HG03159 (cell line): Measurements from ENCODE around the gene GOLGA8R.
"Not testable (repeated sequence)": the region's sequence is repeated elsewhere in the genome, so short reads cannot be mapped to it uniquely, and the experiment has no call there.

Source experiments
- ATAC-seq: cut with Tn5 transposase; IDR thresholded peaks from one replicate; pipeline ENCODE4 v1.9.1; 2021; ENCODE audit warnings: mild to moderate bottlenecking, moderate library complexity; ENCODE audit not compliant: unreplicated experiment

Gene GOLGA8R, protein sequence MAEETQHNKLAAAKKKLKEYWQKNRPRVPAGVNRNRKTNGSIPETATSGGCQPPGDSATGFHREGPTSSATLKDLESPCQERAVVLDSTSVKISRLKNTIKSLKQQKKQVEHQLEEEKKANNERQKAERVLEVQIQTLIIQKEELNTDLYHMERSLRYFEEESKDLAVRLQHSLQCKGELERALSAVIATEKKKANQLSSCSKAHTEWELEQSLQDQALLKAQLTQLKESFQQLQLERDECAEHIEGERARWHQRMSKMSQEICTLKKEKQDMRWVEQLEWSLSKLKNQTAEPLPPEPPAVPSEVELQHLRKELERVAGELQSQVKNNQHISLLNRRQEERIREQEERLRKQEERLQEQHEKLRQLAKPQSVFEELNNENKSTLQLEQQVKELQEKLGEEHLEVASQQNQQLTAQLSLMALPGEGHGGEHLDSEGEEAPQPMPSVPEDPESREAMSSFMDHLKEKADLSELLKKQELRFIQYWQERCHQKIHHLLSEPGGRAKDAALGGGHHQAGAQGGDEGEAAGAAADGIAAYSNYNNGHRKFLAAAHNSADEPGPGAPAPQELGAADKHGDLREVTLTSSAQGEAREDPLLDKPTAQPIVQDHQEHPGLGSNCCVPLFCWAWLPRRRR

DNA sequence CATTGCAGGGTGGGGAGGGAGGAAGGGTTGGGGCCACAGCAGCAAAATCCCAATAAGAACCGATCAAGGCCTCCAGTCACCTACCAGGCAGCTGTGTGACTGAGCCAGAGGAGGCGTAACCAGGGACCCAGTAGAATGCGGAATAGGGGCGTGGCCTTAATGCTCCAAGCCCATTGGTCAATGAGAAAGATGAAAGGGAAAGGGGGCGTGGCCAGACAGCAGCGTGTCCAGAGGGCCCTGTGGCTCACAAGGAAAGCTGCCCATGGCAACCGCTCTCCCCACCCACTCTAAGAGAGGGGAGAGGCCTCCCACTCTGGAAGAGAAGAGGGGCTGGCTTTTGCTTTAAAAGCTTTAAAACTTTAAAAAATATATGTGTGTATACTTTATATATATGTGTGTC is at the start of gene GOLGA8R:
TSS of gene GOLGA8R (minus strand) at position 101 of the 400 bp plus-strand sequence. CDS start at position 3, 98 bp downstream.
- ATAC-seq: not testable (repeated sequence)

DNA sequence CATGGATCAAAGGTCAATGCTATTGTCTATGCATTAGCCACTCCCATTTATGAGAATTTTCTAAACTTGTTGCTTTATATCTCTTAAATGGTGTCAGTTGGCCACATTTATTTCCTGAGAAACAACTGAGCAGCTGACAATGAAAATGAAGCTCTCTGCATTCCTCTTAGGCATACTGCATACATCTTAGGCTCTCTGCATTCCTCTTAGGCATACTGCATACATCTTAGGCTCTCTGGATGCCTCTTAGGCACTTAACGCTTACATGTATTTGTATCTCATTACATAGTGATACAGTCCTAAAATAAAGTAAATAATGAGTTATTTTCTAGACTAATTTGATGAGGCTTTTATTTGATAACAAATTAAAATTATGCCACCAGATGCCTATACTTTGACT is 49.8 kb upstream of the GOLGA8R start:
- not testable (repeated sequence) for ATAC-seq

DNA sequence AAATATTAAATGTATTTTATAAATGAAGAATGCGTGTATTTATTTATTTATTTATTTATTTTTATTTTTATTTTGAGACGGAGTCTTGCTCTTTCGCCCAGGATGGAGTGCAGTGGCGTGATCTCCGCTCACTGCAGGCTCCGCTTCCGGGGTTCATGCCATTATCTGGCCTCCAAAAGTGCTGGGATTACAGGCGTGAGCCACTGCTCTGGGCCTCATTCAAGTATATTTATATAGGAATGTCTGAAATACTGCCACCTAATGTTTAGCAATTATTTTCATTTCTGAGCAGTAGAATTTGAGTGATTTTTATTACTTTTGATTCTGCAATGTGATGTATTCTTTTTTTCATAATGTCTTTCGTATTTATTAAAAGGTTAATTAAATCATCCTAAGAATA is 48.1 kb upstream of the GOLGA8R start:
- ATAC-seq: not testable (repeated sequence)

DNA sequence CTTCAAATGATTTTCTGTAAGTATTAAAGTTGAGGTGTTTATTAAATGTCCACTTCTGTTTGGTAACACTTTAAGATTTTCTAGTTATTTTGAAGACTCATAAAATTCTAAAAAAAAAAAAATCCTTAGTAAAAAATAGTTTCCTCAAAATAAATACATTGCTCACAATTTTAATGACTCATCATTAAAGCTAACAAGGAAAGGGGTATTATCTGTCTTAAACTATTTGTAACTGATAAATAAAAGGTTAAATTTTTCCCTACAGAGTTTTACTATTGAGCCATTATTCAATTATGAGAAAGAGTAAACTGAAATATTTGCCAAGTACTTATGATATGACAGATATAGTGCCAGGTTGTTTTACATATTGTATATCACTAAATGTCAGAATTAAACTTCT is 38.6 kb upstream of the GOLGA8R start:
- ATAC-seq: not testable (repeated sequence)

DNA sequence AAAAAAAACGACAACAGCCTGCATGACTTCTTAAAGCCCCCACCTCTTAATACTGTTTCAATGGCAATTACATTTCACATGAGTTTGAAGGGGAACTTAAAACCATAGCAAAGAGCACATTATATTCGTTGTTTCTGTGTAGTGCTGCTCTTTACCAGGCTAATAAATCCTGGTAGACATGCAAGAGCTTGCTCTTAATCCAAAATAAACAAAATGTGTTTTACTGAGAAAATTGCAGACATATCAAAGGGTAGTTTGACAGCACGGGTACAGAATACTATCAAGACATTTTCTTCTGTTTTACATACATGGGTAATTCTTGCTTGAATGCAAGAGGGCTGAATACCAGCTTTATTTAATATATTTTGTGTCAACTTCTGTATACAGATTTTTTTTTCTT is 24.3 kb upstream of the GOLGA8R start:
- ATAC-seq: not testable (repeated sequence)

DNA sequence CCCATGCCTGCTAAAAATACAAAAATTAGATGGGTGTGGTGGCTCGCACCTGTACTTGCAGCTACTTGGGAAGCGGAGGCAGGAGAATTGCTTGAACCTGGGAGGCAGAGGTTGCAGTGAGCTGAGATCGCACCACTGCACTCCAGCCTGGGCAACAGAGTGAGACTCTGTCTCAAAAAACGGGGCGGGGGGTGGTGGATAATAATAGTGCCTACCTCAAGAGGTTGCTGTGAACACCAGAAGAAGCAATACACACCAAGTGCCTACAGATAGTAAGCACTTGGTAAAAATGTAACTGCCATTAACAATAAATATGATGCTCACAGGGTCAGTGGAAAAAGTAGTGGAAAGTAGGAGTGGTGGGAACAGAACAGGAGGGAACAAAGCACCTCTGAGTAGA is 21.8 kb upstream of the GOLGA8R start:
- ATAC-seq: not testable (repeated sequence)

DNA sequence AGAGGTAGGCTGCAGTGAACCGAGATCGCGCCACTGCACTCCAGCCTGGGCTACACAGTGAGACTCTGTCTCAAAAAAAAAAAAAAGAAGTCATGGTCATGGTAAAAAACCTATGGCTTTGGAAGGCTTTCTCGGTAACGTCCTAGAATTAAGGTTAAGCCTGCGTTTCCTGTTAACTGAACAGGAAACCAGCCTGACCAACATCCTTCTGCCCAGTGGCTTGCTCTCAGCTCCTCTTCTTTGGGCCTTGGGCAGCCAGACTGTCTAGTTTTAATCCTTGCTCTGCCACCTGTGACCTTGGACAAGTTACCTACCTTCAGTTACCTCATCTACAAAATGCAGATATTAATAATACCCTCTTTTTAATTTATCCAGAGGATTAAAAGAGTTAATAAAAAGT is 6.7 kb upstream of the GOLGA8R start:
- ATAC-seq: not testable (repeated sequence)

DNA sequence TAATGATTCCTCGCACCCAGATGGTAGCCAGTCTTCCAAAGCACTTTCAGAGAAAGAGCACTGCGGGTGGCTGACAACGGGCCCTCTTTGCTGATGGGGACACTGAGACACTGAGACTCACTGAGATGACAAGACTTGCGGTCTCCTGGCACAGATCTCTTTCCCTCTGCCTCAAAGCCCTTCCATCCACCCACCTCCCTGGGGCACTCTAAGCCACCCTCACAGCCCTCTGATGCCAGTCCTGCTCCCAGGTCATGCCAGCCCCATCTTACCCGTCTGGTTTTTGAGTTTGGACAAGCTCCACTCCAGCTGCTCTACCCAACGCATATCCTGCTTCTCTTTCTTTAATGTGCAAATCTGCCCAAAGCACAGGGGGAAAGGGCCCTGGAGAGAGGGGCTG is 6.4 kb downstream of the GOLGA8R start:
- ATAC-seq: not testable (repeated sequence)

DNA sequence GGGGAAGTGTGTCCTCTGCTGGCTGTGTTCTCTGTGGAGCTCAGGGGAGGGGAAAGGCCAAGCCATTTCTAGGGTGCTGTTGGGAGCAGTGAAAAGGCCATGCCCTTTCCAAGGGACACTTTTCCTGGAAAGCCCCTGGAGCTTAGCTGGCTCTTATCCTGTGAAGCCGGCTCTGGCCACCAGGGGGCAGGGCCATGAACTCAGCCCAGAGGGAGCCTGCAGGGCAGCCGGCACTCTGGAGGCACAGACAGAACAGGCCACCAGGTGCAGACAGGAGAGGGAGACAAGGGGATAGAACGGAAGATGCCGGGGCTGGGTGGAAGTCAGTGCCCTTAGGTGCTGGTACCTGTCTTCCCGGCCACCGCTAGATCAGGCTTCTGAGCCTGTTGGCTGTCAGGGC is 15.1 kb downstream of the GOLGA8R start:
- ATAC-seq: not testable (repeated sequence)

DNA sequence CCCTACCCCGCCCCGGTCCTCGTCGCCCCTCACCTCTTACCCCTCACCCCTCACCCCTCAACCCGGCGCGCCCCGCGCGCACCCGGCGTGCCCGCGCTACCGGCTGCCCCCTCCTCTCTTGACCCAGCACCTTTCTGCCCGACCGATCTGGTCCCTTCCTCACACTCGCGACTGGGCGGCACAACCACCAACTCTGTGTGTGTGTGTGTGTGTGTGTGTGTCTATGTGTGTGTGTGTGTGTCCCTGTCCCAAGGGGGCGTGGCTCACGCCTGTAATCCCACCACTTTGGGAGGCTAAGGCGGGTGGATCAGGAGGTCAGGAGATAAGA is 20.4 kb downstream of the GOLGA8R start:
- ATAC-seq: not testable (repeated sequence)

DNA sequence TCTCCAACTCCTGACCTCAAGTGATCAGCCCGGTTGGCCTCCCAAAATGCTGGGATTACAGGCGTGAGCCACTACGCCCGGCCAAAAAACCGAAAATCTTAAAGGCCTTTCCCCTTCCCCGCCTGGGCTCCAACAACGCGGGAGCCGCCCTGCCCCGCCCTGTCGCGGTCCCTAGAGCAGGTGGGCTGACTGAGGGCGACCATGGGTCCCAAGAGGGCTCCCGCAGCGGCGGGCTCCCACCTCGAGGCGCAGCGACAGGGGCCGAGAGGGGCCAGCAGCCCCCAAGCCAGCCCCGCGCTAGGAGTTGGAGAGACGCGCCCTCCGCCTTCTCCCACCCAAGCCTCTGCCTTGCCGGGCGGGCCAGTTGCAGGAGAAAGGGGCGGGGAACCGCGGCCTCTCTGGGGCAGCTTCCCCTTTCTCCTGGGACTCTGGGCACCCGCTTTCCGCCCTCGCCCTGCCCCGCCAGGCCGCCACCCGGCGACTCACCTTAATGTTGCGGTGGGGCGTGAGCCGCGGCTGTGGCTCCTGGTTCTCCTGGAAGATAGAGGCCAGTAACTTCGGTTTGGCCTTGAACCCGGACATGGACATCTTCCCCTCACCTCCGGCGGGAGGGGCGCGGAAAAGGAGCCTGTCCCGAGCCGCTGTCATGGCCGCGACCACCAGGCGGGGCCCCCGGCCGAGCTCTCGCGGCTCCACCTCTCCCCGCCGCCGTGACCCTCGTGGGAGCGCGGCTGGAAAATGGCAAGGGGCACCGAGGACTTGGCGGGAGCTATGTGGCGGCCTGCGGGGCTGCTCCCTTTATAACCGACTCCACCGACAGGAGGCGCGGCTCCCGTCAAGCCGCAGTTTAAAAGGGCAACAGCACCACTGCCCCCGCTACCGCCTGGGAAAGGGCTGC is 21.0 kb downstream of the GOLGA8R start, which contains the start of gene CHRFAM7A:
TSS of gene CHRFAM7A (minus strand) at position 775 of the 898 bp plus-strand sequence. CDS start 10,189 bp downstream, outside the sequence.
- not testable (repeated sequence) for ATAC-seq

DNA sequence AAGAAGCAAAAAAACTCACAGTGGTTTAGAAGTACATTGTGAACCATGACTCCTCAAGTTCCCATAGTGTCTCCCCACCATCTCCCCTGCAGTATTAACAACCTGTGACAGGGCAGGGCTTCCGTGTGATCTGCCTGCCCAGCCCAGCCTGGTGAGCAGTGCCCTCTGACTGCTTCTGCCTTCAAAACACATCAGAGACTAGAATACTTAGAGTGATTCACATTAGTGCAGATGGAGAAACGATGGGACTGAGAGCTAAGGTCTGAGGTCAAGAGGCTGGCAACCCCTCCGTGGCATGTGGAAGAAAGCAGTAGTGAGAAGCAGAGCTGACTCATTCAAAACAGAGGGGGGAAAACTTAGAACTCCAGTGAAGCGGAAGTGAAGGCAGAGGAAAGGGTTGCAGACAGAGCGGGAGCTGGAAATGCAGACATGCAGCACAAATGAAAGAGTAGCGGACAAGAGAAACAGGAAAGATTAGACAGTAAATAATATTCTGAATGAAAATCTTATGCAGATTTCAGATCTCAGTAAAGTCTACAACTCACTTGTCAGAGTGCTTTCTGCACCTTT is 27.7 kb downstream of the GOLGA8R start:
- ATAC-seq: not testable (repeated sequence)

DNA sequence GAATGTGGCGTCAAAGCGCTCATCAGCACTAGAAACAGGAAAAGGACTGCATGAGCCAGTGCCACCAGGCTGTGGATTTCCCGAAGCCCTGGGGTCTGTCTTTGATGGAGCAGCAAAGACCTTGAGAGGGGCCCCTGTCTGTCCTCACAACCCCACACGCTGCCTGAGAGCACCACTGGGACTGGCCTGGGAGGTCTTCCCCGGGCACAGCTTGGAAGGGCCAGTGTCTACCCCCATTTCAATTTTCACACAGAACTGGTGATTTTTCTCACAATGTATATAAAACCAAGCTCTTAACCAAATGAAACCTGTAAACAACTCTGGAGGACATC is 37.0 kb downstream of the GOLGA8R start:
- ATAC-seq: not testable (repeated sequence)

DNA sequence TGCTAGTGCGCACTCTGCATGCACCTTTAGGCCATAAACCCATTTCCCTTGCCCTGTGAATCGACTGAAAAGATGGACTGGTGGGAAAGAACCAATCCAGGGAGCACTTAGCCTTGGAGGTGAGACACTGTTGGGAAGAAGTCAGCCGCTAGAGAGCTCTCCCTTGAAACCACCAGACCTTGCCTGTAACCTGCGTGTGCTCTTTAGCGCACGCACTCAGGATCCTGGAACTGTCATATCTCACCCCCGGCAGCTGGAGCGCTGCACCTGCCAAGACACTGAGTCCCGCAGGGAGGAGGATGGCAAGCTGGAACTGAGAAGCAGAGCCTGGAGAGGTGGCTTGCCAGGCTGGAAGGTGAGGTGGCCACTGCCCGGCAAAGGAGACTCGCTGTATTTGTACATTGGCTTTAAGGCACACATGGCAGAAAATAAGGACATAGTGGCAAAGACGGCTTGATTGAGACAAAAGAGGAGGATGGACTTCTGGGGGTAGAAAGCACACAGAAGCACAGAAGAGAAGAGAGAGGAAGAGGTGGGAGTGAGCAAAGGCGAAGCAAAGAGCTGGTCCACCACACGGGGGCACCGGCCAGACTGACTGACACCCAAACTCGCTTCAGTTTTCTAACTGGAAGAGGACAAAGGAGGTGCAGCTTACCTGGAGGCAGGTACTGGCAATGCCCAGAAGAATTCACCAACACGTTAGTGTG is 37.5 kb downstream of the GOLGA8R start:
- not testable (repeated sequence) for ATAC-seq

DNA sequence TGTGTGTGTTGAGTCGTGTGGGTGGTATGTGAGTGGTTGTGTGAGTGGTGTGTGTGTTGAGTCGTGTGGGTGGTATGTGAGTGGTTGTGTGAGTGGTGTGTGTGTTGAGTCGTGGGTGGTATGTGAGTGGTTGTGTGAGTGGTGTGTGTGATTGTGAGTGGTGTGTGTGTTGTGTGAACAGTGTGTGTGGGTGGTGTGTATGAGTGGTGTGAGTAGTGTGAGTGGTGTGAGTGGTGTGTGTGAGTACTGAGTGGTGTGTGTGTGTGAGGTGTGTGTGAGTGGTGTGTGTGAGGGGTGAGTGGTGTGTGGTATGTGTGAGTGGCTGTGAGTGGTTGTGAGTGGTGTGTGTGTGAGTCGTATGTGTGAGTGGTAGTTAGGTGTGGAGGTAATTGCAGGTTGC is 38.2 kb downstream of the GOLGA8R start:
- not testable (repeated sequence) for ATAC-seq

DNA sequence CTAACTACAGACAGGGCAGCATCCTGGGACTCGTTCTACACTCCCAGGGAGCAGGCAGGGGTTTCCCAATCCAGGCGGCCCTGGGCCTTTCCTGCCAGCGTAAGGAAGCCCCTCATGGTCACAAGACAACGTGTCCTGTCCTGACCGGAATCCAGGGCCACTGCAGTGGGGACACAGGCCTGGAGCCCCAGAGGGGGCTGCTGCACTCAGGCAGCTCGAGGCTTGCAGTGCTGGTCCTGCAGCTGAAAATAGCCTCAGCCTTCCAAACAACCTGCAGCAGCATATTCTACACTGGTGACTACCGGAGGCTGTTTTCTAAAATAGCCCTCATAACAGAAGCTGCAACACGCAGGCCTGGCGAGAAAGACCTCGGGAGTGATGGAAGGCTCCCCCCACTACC is 39.2 kb downstream of the GOLGA8R start:
- not testable (repeated sequence) for ATAC-seq

DNA sequence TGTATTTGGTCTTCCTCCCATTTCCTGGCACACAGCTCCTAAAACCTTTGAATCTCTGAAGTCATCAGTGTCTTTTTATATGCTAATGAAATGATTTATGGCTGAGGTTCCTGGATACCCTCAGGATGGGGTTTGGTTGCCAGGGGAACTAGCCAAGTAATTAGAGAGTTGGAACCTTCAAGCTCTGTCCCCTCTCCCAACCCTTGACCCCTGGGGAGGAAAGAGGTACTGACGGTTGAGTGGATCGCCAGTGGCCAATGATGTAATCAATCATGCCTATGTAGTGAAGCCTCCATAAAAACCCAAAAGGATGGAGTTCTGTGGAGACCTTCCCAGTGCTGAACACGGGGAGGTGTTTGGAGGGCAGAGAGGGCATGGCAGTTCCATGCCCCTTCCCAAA is 45.8 kb downstream of the GOLGA8R start:
- ATAC-seq: not testable (repeated sequence)

DNA sequence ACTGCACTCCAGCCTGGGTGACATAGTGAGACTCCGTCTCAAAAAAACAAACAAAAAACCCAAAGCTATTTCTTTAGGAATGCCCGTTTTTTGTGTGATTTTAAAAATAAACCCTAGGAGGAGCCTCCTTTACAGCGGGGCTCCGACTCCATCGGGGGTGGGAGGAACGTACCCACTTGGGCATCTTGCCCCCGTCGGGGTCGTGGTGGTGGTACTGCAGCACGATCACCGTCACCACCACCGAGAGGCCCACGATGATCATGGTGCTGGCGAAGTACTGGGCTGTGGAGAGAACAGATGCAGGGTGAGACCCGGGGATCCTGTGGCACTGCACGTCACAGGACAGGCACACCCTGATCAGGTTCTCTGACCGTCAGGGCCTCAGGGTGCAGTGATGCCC is 46.8 kb downstream of the GOLGA8R start:
- ATAC-seq: not testable (repeated sequence)

DNA sequence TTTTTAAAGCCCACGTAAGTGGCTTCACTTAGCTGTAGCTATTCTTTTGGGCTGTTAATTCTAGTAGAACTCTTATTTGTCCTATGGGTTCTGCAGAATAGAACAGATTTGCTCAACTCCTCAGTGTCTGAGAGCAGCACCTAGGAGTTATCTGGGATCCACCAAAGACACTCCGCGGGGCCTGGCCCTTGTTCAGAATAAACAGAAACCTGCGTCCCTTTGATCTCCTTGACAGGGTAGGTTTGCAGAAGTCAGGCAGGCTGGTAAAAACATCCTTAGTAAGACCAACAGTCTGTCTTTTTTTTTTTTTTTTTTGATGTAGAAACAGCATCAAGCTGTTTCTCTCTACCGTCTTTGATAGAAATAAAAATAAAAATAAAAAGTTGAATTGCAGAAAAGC is 52.7 kb downstream of the GOLGA8R start:
- ATAC-seq: not testable (repeated sequence)

DNA sequence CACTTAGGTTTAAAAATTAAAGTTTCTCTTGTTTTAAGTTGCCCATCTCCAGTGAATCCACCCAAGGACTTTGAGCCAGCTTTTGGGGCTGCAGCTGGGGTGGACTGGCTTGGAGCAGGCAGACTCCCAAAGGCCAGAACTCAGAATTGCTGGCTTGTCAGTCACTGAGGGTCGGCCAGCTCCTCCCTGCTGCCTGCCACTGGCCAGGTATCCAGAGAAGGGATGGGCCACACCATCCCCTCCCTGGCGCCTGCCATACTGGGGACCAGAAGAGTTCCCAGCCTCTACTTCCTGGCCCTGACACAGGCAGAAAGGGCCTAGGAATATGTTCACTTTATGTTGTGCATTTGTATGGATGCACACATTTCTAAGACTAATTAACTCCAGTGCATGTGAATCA is 53.1 kb downstream of the GOLGA8R start:
- not testable (repeated sequence) for ATAC-seq
